ENCODE measurements around the gene SERGEF.

The SERGEF gene

DNA sequence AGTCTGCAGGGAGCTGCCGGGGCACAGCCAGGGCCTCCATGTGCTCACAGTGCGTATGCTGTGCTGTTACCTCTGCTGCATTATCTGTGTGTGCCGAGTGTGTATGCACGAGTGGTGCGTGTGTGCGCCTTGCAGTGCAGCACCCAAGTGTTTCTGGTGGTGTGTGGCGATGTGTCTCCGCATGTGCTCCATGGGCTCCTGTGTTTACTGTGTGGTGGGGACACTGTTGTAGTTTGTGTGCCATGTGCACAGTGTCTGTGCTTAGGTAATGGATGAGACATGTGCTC, 246.8 kb downstream of the SERGEF start:
- no peak for DNase-seq

DNA sequence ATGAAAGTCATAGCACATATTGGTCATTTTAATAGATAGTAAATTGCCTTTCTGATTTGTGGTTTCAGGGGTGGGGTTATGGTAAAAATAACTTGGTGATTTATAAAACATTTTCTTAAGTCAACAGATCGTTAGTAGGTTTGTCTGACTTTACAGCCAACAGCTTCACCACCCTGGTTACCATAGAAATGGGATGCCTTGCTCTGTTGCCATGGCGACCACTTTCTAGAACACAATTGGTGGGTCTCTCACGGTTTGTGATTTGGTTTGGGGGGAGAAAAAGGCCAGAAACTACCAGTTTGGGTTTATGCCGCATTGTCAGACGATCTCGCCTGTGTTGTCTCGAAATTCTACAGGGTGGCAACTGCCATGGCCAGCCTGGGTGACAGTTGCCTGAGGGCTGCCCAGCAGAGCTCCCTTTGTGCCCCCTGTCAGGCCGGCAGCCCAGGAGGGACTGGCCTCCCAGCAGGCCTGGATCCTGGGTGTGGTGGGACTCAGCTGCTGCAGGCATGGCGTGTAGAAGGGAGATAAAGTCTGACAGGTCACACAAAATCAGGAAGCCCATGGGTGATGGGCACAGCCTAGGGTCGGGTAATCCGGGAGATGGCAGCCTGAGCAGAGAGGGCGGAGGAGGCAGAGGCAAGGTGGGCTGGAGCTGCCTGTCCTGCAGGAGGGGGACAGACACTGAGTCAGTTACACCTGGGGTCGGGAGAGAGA, 247.3 kb downstream of the SERGEF start:
- DNase-seq, result no peak

DNA sequence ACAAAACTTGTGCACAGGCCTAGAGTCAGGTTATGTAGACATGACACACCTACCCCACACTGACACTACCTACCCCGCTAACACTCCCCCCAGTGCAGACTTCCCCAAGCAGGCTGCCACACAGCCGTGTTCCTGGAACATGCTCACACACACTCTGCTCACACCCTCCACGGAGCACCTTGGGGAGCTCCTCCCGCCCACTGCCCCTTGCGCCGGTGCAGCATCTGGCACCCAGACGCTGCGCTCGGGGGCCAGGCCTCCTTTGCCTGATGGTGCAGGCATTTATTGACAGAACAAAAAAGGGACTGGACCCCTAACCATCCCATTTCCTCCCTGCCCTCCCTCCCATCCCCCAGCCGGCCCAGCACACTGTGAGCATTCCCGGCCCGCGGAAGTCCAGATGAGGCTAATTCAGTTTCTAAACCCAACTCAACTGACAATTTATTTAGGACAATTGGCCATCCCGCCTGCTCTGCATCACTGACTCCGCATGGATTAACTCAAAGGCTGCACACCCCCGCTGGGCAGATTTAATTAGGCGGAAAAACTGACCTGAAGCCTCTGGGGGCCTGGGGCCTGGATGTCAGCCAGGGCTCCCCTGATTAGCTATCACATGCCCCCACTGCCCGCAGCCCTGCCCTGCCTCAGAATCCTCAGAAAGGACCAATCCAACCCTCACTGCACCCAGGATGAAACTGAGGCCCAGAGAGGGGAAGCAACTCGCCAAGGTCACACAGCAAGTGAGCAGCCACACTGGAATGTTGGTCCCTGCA, 248.2 kb downstream of the SERGEF start:
- no peak for DNase-seq

DNA sequence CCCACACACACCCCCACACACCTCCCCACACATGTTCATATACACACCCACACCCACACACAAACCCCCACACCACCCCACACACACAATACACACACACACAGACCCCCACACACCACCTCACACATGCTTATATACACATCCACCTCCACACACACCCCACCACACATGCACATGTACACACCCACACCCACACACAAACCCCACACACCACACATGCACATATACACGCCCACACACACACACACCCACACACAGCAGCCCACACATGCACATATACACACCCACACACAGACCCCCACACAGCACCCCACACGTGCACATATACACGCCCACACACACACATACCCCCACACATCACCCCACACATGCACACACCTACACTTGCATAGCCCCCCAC, 249.1 kb downstream of the SERGEF start:
- no peak for DNase-seq

DNA sequence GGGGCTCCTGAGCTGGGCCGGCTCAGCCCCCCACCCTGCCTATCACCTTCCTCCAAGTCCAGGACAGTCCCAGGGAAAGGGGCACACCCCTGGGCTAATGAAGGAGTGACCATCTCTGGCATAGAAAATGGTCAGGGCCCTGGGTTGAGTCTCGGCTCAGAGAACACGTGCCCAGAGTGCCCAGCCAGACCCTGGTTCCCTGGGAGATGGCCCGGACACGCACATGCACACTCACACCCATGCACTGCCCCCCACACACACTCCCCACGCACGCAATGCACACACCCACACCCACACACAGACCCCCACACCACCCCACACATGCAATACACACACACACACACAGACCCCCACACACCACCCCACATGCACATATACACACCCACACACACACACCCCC, 249.6 kb downstream of the SERGEF start:
- no peak for DNase-seq

DNA sequence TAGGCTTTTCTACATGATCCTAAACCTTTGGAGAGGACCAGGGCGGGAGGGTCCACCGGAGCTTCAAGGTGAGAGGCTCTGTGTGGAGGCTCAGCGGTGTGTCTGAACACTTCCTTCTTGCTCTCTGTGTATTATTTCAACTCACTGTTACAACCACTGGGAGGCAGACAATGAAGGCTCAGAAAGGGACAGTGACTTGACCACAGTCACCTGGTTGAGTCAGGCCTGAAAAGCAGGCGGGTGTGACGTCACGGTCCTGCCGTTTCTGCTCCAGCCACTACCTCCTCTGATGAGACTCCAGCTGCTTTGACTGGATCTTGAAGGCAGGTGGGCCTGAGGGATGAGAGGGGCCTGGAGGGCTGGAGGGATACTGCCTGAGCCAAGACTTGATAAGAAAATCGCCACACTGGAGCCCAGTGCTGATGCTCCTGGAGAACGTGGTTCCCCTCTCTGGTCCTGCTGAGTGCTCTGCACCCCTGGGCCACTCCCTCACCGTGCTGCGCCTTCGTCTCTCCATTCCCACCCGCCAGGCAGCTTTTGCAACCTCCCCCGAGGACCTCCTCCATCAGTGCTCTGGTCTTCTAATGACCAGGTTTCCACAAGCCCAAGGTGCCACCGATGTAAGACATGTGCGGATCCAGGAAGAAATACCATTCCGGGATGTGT, 250.4 kb downstream of the SERGEF start:
- no peak for DNase-seq

DNA sequence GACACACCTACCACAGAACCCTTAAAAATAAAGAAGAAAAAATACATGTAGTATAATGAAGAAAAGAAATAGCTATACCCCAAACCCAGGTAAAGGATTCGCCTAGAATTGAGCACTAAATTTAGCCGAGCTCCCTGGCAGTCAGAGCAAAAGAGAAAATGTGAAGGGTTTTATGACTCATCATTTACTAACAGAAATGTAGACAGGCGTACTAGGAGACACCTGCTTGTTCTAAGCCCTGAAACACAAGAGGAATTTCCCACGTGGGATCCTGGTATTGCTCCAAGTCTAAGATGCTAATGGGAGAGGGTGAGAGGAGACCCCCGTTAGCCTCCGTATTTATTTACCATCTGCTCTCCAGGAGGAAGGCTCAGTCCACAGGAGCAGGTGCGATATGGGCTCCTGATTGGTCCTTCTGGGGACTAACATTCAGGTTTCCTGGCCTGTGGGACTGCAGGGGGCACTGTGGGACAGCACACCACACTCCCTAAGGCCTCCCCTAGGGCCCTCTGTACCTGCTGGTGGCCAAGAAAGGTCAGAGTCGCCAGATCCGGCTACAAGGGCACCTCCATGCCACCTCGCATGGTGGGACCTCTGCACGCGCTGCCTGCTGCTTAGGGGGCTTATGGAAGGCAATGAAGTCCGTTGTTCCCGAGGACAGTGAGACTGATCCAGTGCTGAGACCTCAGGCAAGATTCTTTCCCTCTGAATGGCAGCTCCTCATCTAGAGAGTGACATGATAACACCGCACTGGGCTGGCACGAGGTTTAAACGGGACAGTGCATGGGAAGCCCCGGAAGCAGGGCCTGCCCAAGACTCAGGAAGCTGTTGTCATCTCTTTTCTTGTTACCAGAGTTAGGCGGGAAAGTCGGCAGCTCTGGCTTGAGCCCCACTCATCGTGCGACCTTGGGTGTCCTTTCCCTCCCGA, 252.5 kb downstream of the SERGEF start:
- peak; percentile 5 for DNase-seq

DNA sequence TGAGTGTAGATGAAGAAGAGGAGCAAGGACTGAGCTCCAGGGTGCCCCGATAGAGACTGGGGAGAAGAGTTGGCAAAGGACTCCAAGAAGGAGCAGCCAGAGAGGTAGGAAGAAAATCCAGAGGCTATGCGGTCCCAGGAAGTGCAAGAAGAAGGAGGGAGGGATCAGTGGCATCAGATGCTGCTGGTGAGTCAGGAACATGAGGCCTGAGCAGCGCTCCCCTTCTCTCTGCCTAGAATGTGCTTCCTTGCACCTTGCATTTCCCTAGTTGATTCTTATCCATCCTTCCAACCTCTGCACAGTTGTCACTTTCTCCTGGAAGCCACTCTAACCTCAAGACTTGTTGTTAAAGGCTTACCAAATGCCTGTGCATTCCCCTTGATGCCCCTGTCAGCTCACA, 257.0 kb downstream of the SERGEF start:
- no peak for DNase-seq

DNA sequence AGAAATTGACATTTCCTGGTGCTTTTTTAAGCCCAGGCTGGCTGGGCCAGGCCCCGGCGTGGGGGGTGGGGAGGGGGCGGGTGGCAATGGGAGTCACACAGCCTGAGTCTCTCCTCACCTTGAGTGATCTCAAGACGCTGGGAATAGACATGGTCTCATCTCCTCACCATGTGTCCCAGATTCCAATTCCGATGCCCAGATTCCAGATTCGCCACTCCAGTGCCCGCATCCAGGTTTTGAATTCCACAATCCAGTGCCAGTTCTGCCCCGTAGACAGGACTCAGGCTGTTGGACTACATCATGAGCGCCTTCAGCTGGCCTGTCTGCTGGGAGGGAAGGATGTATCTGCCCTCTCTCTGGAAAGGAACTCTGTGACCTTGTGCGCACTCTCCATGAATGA, 259.2 kb downstream of the SERGEF start:
- DNase-seq, result no peak

DNA sequence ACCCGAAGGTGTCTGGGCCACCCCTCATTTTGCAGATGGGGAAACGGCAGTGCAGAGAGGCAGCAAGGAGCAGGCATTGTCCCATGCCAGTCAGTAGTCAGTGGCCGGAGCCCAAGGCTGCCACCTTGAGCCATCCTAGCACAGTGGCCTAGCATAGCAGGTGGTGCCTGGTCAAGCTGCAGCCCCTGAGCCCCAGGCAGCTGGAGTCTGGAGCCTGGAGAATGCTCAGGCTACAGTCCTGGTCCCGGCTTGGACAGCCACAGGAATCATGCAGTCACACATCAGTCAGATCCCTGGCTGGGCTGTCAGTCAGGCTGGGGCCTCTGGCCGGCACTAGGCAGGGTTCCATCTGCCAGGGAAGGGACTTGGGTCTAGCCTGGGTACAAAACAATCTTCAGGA, 259.7 kb downstream of the SERGEF start:
- DNase-seq, result no peak

DNA sequence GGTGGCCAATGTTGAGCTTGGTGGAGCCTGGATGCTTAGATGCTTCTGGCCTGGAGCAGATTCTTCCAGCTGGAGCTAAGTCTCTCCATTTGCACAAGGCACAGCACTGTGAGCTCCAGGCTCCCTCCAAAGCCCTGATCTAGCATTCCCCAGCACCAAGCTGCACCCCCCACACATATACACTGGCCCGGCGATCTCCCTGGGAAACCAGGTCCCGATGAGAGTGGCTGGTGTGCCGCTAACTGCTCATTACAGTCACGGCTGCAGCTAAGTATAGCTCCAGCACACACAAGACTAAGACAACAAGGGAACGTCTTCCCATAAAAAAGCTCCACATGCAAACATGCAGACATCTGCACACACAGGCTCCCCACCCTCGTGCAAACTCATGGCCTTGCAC, 260.7 kb downstream of the SERGEF start:
- no peak for DNase-seq

DNA sequence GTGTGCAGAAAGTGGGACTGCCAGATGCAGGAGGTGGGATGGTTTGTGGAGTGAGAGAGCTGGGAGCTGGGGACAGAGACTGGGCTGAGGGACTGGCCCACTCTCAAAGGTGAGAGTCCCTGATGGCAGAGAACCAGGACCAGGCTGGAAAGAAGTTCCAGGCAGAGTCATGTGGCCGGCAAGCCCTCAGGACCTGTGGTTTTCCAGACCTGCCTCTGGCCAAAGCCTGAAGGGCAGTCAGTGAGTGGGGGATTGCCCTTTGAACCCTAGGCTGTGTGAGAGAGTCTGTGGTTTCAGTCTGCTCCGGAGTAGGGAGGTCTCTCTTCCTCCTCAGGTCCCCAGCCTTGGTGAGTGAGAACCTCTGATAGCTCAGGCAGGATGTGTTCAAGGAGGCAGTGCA, 261.3 kb downstream of the SERGEF start:
- no peak for DNase-seq

DNA sequence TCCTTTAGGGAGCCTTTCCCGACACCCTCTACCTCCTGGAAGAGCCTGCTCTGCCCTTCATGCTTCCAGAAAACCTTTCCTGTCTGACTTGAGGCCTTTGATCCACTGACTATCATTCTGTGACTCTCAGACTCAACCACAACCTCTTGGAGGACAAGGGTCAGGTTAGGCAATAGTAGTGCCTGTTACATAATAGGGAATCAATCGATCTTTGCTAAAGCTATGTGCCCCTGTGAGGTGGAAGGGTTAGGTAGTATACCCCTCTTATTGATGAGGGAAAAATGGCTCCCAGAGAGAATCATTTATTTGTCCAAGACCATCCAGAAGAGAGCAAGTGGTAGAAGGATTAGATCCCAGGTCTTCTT, 262.1 kb downstream of the SERGEF start:
- DNase-seq, result no peak

DNA sequence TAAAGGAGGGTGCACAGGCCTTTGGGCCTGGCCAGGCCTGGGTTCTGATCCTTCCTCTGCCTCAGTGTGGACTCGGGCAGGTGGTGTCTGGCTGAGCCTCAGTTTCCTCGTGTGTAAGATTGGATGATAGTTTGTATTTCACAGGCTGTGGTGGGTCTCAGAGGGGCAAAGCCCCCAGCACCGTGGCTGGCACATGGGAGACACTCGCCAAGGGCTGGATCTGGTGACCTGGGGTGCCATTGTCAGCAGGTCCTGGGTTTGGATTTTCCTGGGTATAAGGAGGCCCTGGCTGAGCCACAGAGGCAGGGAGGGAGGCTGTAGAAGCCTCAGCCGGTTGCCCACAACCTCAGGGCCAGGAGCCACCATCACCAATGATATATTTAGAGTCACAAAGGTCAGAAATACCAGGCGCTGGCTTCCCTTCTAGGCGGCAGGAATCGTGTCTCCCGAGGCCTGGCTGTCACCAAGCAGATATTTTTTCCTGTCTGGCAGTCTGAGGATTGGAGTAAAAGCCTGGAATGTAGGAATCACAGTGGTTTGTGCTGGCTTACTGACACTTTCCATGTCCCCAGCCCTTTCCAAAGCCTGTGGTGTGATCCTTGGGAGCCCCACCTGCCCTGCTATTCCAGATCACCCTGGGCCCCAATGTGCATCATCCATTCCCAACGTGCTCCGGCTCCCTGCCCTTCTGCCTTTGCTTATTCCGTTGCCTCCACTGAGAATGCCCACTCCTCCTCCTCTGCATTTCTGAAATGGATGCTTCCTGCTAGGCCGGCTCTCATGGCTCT, 262.6 kb downstream of the SERGEF start:
- DNase-seq, result no peak

DNA sequence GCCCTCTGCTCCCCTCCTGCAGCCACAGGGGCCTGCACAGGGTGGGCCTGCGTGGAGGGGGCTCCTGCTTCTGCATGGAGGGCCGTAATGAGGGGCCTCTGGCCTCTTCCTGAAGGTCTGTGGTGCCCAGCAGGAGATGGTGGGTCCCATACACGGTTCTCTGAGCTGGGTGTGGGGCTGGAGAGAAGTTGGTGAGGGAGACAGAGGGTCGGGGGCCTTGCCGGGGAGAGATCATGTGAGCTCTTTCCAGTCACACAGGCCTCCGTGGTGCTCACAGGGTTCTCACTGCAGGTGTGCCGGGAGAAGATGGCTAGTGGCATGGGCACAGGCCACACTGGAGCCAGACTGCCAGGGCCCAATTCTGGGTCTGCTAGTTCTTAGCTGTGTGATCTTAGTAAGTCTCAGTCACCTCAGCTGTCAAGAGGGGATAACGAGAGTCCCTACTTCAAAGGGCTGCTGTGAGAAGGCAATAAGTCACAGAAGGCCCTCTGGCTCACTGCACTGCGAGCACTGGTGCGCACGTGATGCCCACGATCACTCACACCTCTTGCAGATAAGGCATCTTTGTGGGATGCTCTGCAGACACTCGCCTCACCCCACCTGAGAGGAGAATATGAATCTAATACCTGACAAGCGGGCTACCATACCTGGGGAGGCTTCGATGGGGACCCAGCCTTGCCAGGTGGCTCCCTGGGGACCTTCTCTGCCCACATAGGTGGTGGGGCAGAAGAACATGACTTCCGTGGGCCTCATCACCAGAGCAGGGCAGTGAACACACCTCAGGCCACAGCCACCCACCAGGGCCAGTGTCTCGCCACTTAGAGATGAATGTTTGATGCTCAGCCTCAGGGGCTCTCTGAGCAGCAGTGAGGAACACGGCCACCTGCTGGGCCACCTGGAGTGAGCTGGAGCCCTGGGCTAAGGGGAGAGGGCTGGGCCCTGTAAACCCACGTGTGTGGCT, 263.8 kb downstream of the SERGEF start:
- DNase-seq, result no peak

DNA sequence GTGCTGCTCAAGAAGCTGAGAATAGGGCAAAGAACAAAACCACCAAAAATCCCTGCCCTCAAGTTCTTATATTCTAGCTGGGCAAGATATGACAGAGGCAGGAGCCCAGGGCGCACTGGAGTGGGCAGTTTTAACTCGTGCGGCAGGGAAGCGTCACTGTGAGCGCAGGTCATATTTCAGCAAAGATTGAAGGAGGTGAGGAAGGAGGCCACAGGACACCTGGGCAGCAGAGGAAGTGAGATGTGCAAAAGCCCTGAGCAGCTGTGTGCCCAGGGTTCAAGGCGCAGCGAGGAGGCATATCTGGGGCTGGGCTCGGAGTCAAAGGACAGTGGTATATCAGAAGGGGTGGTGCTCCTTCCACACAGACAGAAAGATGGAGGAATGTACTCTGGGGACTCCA, 264.8 kb downstream of the SERGEF start:
- DNase-seq, result no peak

DNA sequence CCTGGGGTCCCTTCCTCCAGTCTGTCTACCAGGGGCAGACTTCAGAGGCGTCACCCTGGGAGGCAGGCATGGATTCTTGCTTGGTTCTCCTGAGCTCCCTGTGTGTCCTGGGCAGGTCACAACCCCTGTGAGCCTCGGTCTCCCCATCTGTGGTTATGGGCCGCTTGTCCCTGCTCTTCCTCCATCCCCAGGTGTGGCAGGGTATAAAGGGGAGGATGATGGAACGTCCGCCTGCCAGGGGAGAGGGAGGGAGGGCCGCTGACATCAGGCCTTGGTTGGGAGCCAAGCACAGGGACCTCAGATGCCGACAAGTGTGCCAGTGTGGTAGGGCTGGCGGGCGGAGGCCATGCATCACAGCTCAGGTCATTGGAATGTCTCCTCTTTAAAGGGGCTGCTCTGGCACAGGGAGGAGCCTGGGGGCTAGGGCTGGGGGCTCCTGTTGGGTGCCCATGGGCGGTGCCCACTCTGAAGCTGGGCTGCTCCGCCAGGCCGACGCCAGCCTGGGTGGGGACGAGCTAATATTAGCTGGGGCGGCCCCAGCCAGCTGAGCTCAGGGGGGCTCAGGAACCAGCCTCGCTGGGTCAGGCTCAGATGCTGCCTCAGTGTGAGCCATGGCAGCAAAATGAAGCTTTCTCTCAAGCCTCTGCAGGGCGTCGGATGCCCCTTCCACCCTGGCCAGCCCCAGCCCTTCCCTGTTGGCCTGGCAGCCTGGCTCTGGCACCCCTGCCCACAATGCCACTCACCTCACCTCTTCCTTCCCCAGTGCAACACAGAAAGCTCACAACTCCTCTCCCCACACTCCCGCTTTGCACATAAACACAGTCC, 265.5 kb downstream of the SERGEF start:
- no peak for DNase-seq

DNA sequence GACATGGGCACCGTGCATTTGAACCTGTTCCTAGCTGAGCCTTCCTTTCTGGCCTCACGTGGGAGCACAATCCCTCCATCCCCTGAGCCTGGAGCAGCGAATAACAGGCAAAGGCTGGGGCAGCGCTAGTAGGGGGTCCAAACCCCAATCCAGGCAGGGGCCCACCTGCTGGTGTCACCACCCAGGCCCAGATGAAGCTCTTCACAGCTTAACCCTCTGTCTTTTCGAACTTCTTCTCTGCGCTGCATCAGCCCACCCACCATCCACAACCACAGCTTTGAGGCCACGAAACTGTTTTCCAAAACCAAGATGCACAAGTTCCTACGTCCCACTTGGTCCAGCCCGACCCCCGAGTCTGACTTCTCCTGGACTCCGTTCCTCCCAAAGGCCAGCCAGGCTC, 266.8 kb downstream of the SERGEF start:
- DNase-seq, result no peak

DNA sequence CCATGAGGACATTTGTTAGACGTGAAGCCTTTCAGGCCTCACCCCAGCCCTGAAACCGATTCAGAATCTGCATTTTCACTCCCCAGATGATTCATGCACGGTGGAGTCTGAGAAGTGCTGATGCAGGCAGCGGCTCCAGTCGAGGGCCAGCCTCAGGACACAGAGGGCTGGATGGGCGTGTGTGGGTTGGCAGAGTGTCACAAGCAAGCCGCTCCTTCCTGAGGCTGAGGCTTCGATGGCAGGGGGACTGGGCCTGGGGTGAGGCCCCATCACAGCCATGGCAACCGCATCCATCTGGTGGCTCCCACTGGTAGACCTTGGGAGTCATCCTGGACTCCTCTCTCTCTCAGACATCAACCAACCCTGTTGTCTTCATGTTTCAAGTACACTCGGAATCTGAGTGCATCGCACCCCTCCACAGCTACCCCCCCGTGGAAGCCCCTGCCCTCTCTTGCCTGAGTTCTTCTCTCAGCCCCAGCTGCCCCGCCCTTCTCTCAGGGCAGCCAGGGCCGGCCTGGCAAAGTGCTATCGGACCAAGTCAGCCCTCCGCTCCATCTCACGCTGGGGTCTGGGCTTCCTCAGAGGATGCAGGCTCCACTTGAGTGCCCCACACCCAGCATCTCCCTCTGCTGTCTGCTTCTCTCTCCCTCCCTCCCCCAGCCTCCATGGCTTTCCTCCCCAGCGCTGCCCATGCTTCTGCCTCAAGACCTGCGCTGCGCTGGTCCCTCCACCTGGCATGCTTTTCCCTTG, 267.6 kb downstream of the SERGEF start:
- no peak for DNase-seq

Measured in kidney glomerular epithelial cell (primary cell).